NCI-H446 (cell line): ENCODE results near the gene HAGHL.
A peak's percentile ranks its signal among the peaks of the same experiment; 100 is the strongest.

Source experiments
- DNase-seq, 2 experiments: peaks; one replicate each; lab custom pipeline; 2025; lab: John Stamatoyannopoulos, UW

HAGHL gene

GRCh38 chr16:708959-709358 is 17.9 kb upstream of the HAGHL start:
- no peak for DNase-seq

GRCh38 chr16:709566-710499 is 17.1 kb upstream of the HAGHL start:
- peak; percentile 56 to 89 for DNase-seq

GRCh38 chr16:710500-711075 is 16.3 kb upstream of the HAGHL start:
- no peak for DNase-seq

- no peak for DNase-seq
These were observed 15.8 kb upstream of the HAGHL start for GRCh38 chr16:711084-711483.

- DNase-seq, result peak in 1 of 2 experiments; percentile 72
These were observed 15.2 kb upstream of the HAGHL start for GRCh38 chr16:711548-712320.

GRCh38 chr16:712740-713250 is 14.1 kb upstream of the HAGHL start:
- peak in 1 of 2 experiments; percentile 45 for DNase-seq

- no peak for DNase-seq
These were observed 12.8 kb upstream of the HAGHL start for GRCh38 chr16:714079-714478.

- DNase-seq, result peak; percentile 33 to 92
These were observed 12.1 kb upstream of the HAGHL start, which contains the start of gene METRN for GRCh38 chr16:714558-715476. Gene METRN (plus strand): TSS chr16:715118. CDS start chr16:715290, 172 bp downstream.

GRCh38 chr16:715477-716199 is 11.3 kb upstream of the HAGHL start:
- peak in 1 of 2 experiments; percentile 30 for DNase-seq

GRCh38 chr16:716200-716568 is 10.7 kb upstream of the HAGHL start:
- DNase-seq, result no peak

- DNase-seq, result no peak
These were observed 10.1 kb upstream of the HAGHL start for GRCh38 chr16:716768-717325.

GRCh38 chr16:717450-718245 is 9.3 kb upstream of the HAGHL start:
- no peak for DNase-seq

- DNase-seq, result no peak
These were observed 8.5 kb upstream of the HAGHL start for GRCh38 chr16:718389-718788.

- no peak for DNase-seq
These were observed 8.0 kb upstream of the HAGHL start for GRCh38 chr16:718922-719321.

GRCh38 chr16:719815-720446 is 7.0 kb upstream of the HAGHL start:
- no peak for DNase-seq

- peak; percentile 32 to 72 for DNase-seq
These were observed 6.4 kb upstream of the HAGHL start for GRCh38 chr16:720447-720989.

GRCh38 chr16:720990-721764 is 5.7 kb upstream of the HAGHL start, which contains the start of gene ANTKMT:
Gene ANTKMT (plus strand): TSS chr16:721146. CDS start chr16:721275, 129 bp downstream.
- peak; percentile 63 to 88 for DNase-seq
